Mammary microvascular endothelial cell (primary cell): ENCODE data around the gene RINT1. TPM values are rescaled to one million over a fixed set of nuclear protein-coding genes. Genes with fewer than 3 reads are reported as not detected.

Experiments
- total RNA-seq: library from RNA; depleted of rRNA; stranded (reverse); fragments of >200 nt; gene quantifications from 2 replicates; pipeline ENCODE4 v1.2.3, GENCODE V29; 2015

RINT1 gene
- total RNA-seq, result 18.2 and 19.9 TPM in 2 replicates

GRCh38 chr7:105531792-105532671 lies at the start of gene RINT1:
RINT1 (plus strand) TSS chr7:105532201; CDS start chr7:105532316, 115 bp downstream.

GRCh38 chr7:105521717-105522463 lies 10.1 kb upstream of the RINT1 start, which contains the start of gene PUS7:
PUS7 (minus strand) TSS chr7:105522271; CDS start chr7:105508512, 13,759 bp downstream.

GRCh38 chr7:105581066-105581811 lies 49.2 kb downstream of the RINT1 start, which contains the start of gene EFCAB10:
EFCAB10 (minus strand) TSS chr7:105581493; CDS start chr7:105581463, 30 bp downstream.

Other genes with a start within 250 kb of the RINT1 start
- 27.4 and 32.3 TPM in 2 replicates for gene SRPK2, start 143.3 kb upstream of the RINT1 start, total RNA-seq
- gene PUS7, start 9.9 kb upstream of the RINT1 start, total RNA-seq, result 20.3 and 25.4 TPM in 2 replicates
- gene EFCAB10, start 49.3 kb downstream of the RINT1 start, total RNA-seq, result 0.44 TPM in 1 of 2 replicates, not detected in the other